A549 (cell line): ENCODE data around the gene NECAB3. TPM values are rescaled to one million over a fixed set of nuclear protein-coding genes. Genes with fewer than 3 reads are reported as not detected.
A peak's percentile ranks its signal among the peaks of the same experiment; 100 is the strongest.

ENCODE experiments used
- ATAC-seq, 2 experiments: fragments of 200-7000 bp in 1 of 2; fragments of >200 bp in 1 of 2; cut with Nextera tagmentation in 1 of 2; cut with Tn5 transposase in 1 of 2; 3 replicates each; pipeline versions ENCODE4 v1.8.0 to v1.9.1; 2018 to 2020; ENCODE audit warnings: mild to moderate bottlenecking in 1 of 2, moderate library complexity in 1 of 2
- CTCF ChIA-PET: fragments of 300-600 bp; sonication (Branson Sonifier 250); formaldehyde crosslinking; extraction: SDS; loops from one replicate; lab custom pipeline; 2021; ENCODE audit warnings: antibody characterized with exemption, inconsistent platforms; lab: Yijun Ruan, JAX
- POLR2A ChIA-PET: fragments of 350-600 bp; formaldehyde crosslinking; extraction: SDS; loops from one replicate; lab custom pipeline; 2021; ENCODE audit warnings: antibody characterized with exemption, inconsistent platforms; lab: Yijun Ruan, JAX
- DNase-seq, 2 experiments: peaks; one replicate each; pipeline versions ENCODE4 v3.0.0 to v3.0.0-alpha.2; 2011 to 2016; ENCODE audit warnings: low read depth in 1 of 2, low spot score in 1 of 2
- FAIRE-seq: peaks from 2 replicates; lab custom pipeline; 2011; peaks lifted over from hg19 to GRCh38; lab: Jason Lieb, UNC
- H3K27ac ChIP-seq, 2 experiments: fragments of >200 bp; sonication (Bioruptor Twin); formaldehyde crosslinking; 3 replicates each; pipeline ENCODE4 v1.5.1; 2016 to 2017
- H3K4me1 ChIP-seq: fragments of >200 bp; sonication (Bioruptor Twin); formaldehyde crosslinking; 3 replicates; pipeline ENCODE4 v1.6.1; 2016
- H3K4me2 ChIP-seq: fragments of >200 bp; sonication (Bioruptor Twin); formaldehyde crosslinking; 3 replicates; pipeline ENCODE4 v1.6.1; 2016
- H3K4me3 ChIP-seq: fragments of >200 bp; sonication (Bioruptor Twin); formaldehyde crosslinking; 3 replicates; pipeline ENCODE4 v1.5.1; 2016
- H3K9me3 ChIP-seq: fragments of >200 bp; sonication (Bioruptor Twin); formaldehyde crosslinking; 3 replicates; pipeline ENCODE4 v1.6.1; 2016
- CBX8 ChIP-seq: fragments of 200-600 bp; sonication (generic); IDR thresholded peaks from 2 replicates; pipeline ENCODE4 v1.6.1; 2016
- CTCF ChIP-seq: fragments of >200 bp; sonication (Bioruptor Twin); formaldehyde crosslinking; IDR thresholded peaks from 3 replicates; pipeline ENCODE4 v1.5.1; 2016
- EHF ChIP-seq: fragments of 250-450 bp; sonication (Bioruptor Pico); IDR thresholded peaks from 2 replicates; pipeline ENCODE4 v1.5.0; 2020; ENCODE audit warnings: mild to moderate bottlenecking
- GATA3 ChIP-seq: IDR thresholded peaks from 2 replicates; pipeline ENCODE4 v1.6.1; 2012; ENCODE audit warnings: borderline replicate concordance
- HDAC2 ChIP-seq: fragments of 200-600 bp; sonication (generic); IDR thresholded peaks from 2 replicates; pipeline ENCODE4 v1.6.1; 2016
- HEYL ChIP-seq: fragments of 250-450 bp; sonication (Bioruptor Pico); IDR thresholded peaks from 2 replicates; pipeline ENCODE4 v1.8.0; 2021; ENCODE audit warnings: mild to moderate bottlenecking, moderate library complexity
- HOXA7 ChIP-seq: fragments of 250-450 bp; sonication (Bioruptor Pico); IDR thresholded peaks from 2 replicates; pipeline ENCODE4 v1.5.0; 2020; ENCODE audit warnings: mild to moderate bottlenecking, moderate library complexity
- JUN ChIP-seq, 2 experiments: fragments of >200 bp; sonication (Bioruptor Twin); formaldehyde crosslinking; IDR thresholded peaks; 2 replicates in 1 of 2; 3 replicates in 1 of 2; pipeline ENCODE4 v1.6.1; 2016 to 2017
- KDM1A ChIP-seq: fragments of 200-600 bp; sonication (generic); IDR thresholded peaks from 2 replicates; pipeline ENCODE4 v1.6.1; 2016; ENCODE audit warnings: low read depth, mild to moderate bottlenecking
- MAFK ChIP-seq: fragments of 450-650 bp; IDR thresholded peaks from 2 replicates; pipeline ENCODE4 v1.6.1; 2014; ENCODE audit not compliant: partially characterized antibody
- PBX3 ChIP-seq: IDR thresholded peaks from 2 replicates; pipeline ENCODE4 v1.6.1; 2012
- PHF8 ChIP-seq: fragments of 200-600 bp; sonication (generic); IDR thresholded peaks from 2 replicates; pipeline ENCODE4 v1.6.1; 2016; ENCODE audit warnings: low read depth, mild to moderate bottlenecking, antibody characterized with exemption, moderate library complexity, borderline replicate concordance
- RAD21 ChIP-seq, 2 experiments: fragments of >200 bp in 1 of 2; sonication (Bioruptor Twin) in 1 of 2; formaldehyde crosslinking in 1 of 2; IDR thresholded peaks in 1 of 2; conservative IDR thresholded peaks in 1 of 2; 2 replicates in 1 of 2; 3 replicates in 1 of 2; pipeline ENCODE4 v1.6.1; 2012 to 2018; ENCODE audit warnings: inconsistent platforms in 1 of 2
- RFX5 ChIP-seq: fragments of 450-650 bp; IDR thresholded peaks from 2 replicates; pipeline ENCODE4 v1.7.1; 2014; ENCODE audit warnings: antibody characterized with exemption, mild to moderate bottlenecking, moderate library complexity
- SMC3 ChIP-seq: fragments of >200 bp; sonication (Bioruptor Twin); formaldehyde crosslinking; IDR thresholded peaks from 3 replicates; pipeline ENCODE4 v1.6.1; 2018; ENCODE audit warnings: inconsistent platforms
- SREBF2 ChIP-seq: fragments of 450-650 bp; IDR thresholded peaks from 2 replicates; pipeline ENCODE4 v1.6.1; 2014; ENCODE audit warnings: mild to moderate bottlenecking, moderate library complexity
- TFCP2L1 ChIP-seq: fragments of 250-450 bp; sonication (Bioruptor Pico); IDR thresholded peaks from 2 replicates; pipeline ENCODE4 v1.5.0; 2021; ENCODE audit warnings: mild to moderate bottlenecking
- TP53 ChIP-seq: fragments of 250-450 bp; sonication (Bioruptor Pico); IDR thresholded peaks from 2 replicates; pipeline ENCODE4 v1.5.0; 2021; ENCODE audit warnings: mild to moderate bottlenecking, moderate library complexity
- ZNF302 ChIP-seq: fragments of 250-450 bp; sonication (Bioruptor Pico); IDR thresholded peaks from 2 replicates; pipeline ENCODE4 v1.9.0; 2021; ENCODE audit warnings: inconsistent platforms, mild to moderate bottlenecking, moderate library complexity
- WGBS: methylation state at CpG from one replicate; pipeline ENCODE4 v1.1.6; 2017; ENCODE audit errors: missing lambda C conversion rate; 5-methylcytosine and 5-hydroxymethylcytosine counted together
- polyA plus RNA-seq, 4 experiments: library from polyadenylated mRNA; depleted of rRNA in 3 of 4; stranded (reverse); fragments of >200 nt; fragmentation: RNase III in 1 of 4; extraction: RNeasy Plus Mini Kit Qiagen cat#74134 plus additional on column Dnase treatment in 1 of 4; gene quantifications; 2 replicates in 3 of 4; 3 replicates in 1 of 4; pipeline ENCODE4 v1.2.3, GENCODE V29; 2011 to 2017
- TF ChIP-seq, protein P1 (sequence below): fragments of >200 bp; sonication (Bioruptor Twin); formaldehyde crosslinking; IDR thresholded peaks from 3 replicates; pipeline ENCODE4 v1.6.1; 2016

NECAB3 gene
- polyA plus RNA-seq, 2 of the 4 experiments (the other 2 are of a cell fraction) = 9.3 to 19.3 TPM

GRCh38 chr20:33653218-33653899 is 20.9 kb downstream of the NECAB3 start:
- peak; percentile 72 to 73 for DNase-seq
- Histone ChIP-seq H3K4me2 (peak overlapping the region; percentile 35; the same call in 1 of the 3 replicates), H3K9me3 (no peaks in the 10 kb centered on the region), H3K4me1 (peaks cover 4% of the 10 kb centered on the region; the same call in 1 of the 3 replicates), H3K4me3 (no peak overlapping the region), H3K27ac (peak overlapping the region in 1 of 2 experiments; percentile 47; a peak in 2 of 6 replicates)
- no peak for FAIRE-seq
- WGBS = 54% methylated on average over 16 of the region's 16 CpGs
- TF ChIP-seq PHF8 (no peak), PBX3 (peak; percentile 33; the same call in 1 of the 2 replicates), GATA3 (no peak), SMC3 (peak; percentile 88), CTCF (peak; percentile 87), RAD21 (conservative IDR thresholded peaks at IDR 0.05 in 1 of 2, IDR thresholded peaks at IDR 0.05 in 1 of 2) (peak; percentile 79 to 93), JUN (IDR thresholded peaks at IDR 0.05) (peak in 1 of 2 experiments; percentile 24; a peak in 1 of 5 replicates), HDAC2 (no peak), MAFK (peak; percentile 60), TFCP2L1 (CRISPR knock-in tag) (no peak)
- POLR2A ChIA-PET = interaction anchor here (0.6 to 2.2 kb wide), 2 partner anchors 10 to 163 kb away, joined by 3 to 14 read pairs; partner anchors contain the start of gene CBFA2T2
- CTCF ChIA-PET = interaction anchor here (0.5 to 4.8 kb wide), 31 partner anchors 9 to 429 kb away, joined by 3 to 28 read pairs (median 4); partner anchors contain the start of genes ACTL10, C20orf144, PXMP4 and SNTA1
- peak; percentile 82 to 87 for ATAC-seq

GRCh38 chr20:33651562-33652048 is 22.6 kb downstream of the NECAB3 start:
- no peaks in the 10 kb centered on the region for H3K9me3 ChIP-seq
- TF ChIP-seq CBX8 (no peak), ZNF302 (CRISPR knock-in tag) (no peak), SMC3 (no peak), TFCP2L1 (CRISPR knock-in tag) (no peak), RFX5 (no peak), TP53 (CRISPR knock-in tag) (no peak), HOXA7 (CRISPR knock-in tag) (no peak), SREBF2 (no peak), KDM1A (no peak), GATA3 (no peak), EHF (no peak), HEYL (no peak)
- TF ChIP-seq, protein P1, sequence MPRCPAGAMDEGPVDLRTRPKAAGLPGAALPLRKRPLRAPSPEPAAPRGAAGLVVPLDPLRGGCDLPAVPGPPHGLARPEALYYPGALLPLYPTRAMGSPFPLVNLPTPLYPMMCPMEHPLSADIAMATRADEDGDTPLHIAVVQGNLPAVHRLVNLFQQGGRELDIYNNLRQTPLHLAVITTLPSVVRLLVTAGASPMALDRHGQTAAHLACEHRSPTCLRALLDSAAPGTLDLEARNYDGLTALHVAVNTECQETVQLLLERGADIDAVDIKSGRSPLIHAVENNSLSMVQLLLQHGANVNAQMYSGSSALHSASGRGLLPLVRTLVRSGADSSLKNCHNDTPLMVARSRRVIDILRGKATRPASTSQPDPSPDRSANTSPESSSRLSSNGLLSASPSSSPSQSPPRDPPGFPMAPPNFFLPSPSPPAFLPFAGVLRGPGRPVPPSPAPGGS = no peak
- 92% methylated on average over 13 of the region's 13 CpGs for WGBS
- H3K27ac ChIP-seq = no peak overlapping the region
- no peak overlapping the region for H3K4me3 ChIP-seq
- no peak overlapping the region for H3K4me2 ChIP-seq
- FAIRE-seq (no peak), DNase-seq (no peak), ATAC-seq (no peak)
- peaks cover 4% of the 10 kb centered on the region; the same call in 1 of the 3 replicates for H3K4me1 ChIP-seq
- CTCF ChIA-PET = interaction anchor here (0.6 to 4.8 kb wide), 7 partner anchors 9 to 974 kb away, joined by 3 to 28 read pairs (median 16); partner anchors contain the start of gene C20orf144
- POLR2A ChIA-PET = no interaction called here
